HepG2 (cell line): ENCODE measurements around the gene BCL2L2. TPM values are rescaled to one million over a fixed set of nuclear protein-coding genes. Genes with fewer than 3 reads are reported as not detected.
A peak's percentile ranks its signal among the peaks of the same experiment; 100 is the strongest.

Experiments used
- ATAC-seq: fragments of 200-7000 bp; cut with Tn5 transposase; 3 replicates; pipeline ENCODE4 v1.9.1; 2020; ENCODE audit warnings: mild to moderate bottlenecking, moderate library complexity
- BruUV-seq: library from RNA; stranded (reverse); fragments of 400-500 nt; replicated peaks from 2 replicates; lab custom pipeline; 2021; lab: Mats Ljungman, UMichigan
- CTCF ChIA-PET: fragments of 300-600 bp; formaldehyde crosslinking; extraction: SDS; loops from one replicate; lab custom pipeline; 2021; ENCODE audit warnings: low total read pairs, inconsistent platforms, low intra/inter-chr PET ratio; lab: Yijun Ruan, JAX
- POLR2A ChIA-PET: fragments of 350-600 bp; sonication (Branson Sonifier 250); formaldehyde crosslinking; loops from one replicate; lab custom pipeline; 2020; ENCODE audit warnings: antibody characterized with exemption, inconsistent platforms; lab: Yijun Ruan, JAX
- DNase-seq: peaks from one replicate; pipeline ENCODE4 v3.0.0-alpha.2; 2015; ENCODE audit warnings: low spot score
- FAIRE-seq: peaks from 3 replicates; lab custom pipeline; 2011; peaks lifted over from hg19 to GRCh38; lab: Jason Lieb, UNC
- H2AFZ ChIP-seq: one replicate; pipeline ENCODE4 v1.6.1; 2011; ENCODE audit warnings: low read length, inconsistent platforms
- H3K27ac ChIP-seq: fragments of 300-600 bp; 3 replicates; pipeline ENCODE4 v1.8.0; 2011; ENCODE audit warnings: mixed run types, mild to moderate bottlenecking, mixed read lengths, low read length, inconsistent platforms; ENCODE audit not compliant: insufficient read depth; ENCODE audit errors: extremely low read length
- H3K27me3 ChIP-seq, 2 experiments: fragments of 200-600 bp in 1 of 2; 2 replicates in 1 of 2; 3 replicates in 1 of 2; pipeline versions ENCODE4 v1.6.0 to v1.8.0; 2011; ENCODE audit warnings: low read length in 2 of 2, mild to moderate bottlenecking in 2 of 2, moderate library complexity in 2 of 2, inconsistent platforms in 1 of 2; ENCODE audit not compliant: insufficient read depth in 2 of 2, control insufficient read depth in 1 of 2
- H3K36me3 ChIP-seq, 2 experiments: fragments of 200-600 bp in 1 of 2; replicated peaks in 1 of 2; 2 replicates in 1 of 2; 3 replicates in 1 of 2; pipeline versions ENCODE4 v1.5.1 to v1.8.0; 2011; ENCODE audit warnings: low read length in 2 of 2, inconsistent platforms in 1 of 2; ENCODE audit not compliant: insufficient read depth in 2 of 2, control insufficient read depth in 1 of 2
- H3K4me1 ChIP-seq: 2 replicates; pipeline ENCODE4 v1.5.1; 2012; ENCODE audit warnings: low read length, inconsistent platforms; ENCODE audit not compliant: insufficient read depth
- H3K4me2 ChIP-seq: 2 replicates; pipeline ENCODE4 v1.6.0; 2011; ENCODE audit warnings: low read depth, low read length, inconsistent platforms
- H3K4me3 ChIP-seq, 3 experiments: fragments of 200-600 bp in 1 of 3; sonication (generic), shearing (Covaris generic) in 1 of 3; replicated peaks in 1 of 3; 2 replicates each; pipeline ENCODE4 v1.5.1; 2011 to 2016; ENCODE audit warnings: low read length in 3 of 3, inconsistent platforms in 2 of 3, low read depth in 2 of 3, mild to moderate bottlenecking in 2 of 3, control low read depth in 1 of 3, mixed read lengths in 1 of 3; ENCODE audit not compliant: insufficient read depth in 1 of 3
- H3K79me2 ChIP-seq: one replicate; pipeline ENCODE4 v1.6.1; 2011; ENCODE audit warnings: low read length, inconsistent platforms; ENCODE audit not compliant: insufficient read depth
- H3K9ac ChIP-seq: 2 replicates; pipeline ENCODE4 v1.6.0; 2011; ENCODE audit warnings: mild to moderate bottlenecking, low read depth, low read length, inconsistent platforms; ENCODE audit not compliant: insufficient read depth
- H3K9me3 ChIP-seq: 2 replicates; pipeline ENCODE4 v1.5.1; 2012; ENCODE audit warnings: mild to moderate bottlenecking, low read length
- H4K20me1 ChIP-seq: 2 replicates; pipeline ENCODE4 v1.6.0; 2011; ENCODE audit warnings: inconsistent platforms, mild to moderate bottlenecking, low read length, moderate library complexity; ENCODE audit not compliant: insufficient read depth
- AGO1 ChIP-seq: fragments of 200-400 bp; formaldehyde crosslinking; IDR thresholded peaks from 2 replicates; pipeline ENCODE4 v1.6.1; 2017; ENCODE audit warnings: mild to moderate bottlenecking, low read depth, low read length, moderate library complexity; ENCODE audit not compliant: poor library complexity, severe bottlenecking
- GLI4 ChIP-seq: sonication (generic); formaldehyde crosslinking; IDR thresholded peaks from 2 replicates; pipeline ENCODE4 v1.5.1; 2020; ENCODE audit warnings: missing genetic modification reagents, mild to moderate bottlenecking, moderate library complexity, borderline replicate concordance
- MAZ ChIP-seq, 2 experiments: sonication (generic) in 1 of 2; formaldehyde crosslinking in 1 of 2; IDR thresholded peaks; 2 replicates each; pipeline versions ENCODE4 v1.5.0 to v1.6.1; 2012 to 2020; ENCODE audit warnings: low read depth in 2 of 2, mild to moderate bottlenecking in 2 of 2, borderline replicate concordance in 1 of 2, improper control_type of control experiment in 1 of 2, low read length in 1 of 2, missing genetic modification reagents in 1 of 2, moderate library complexity in 1 of 2
- MBD4 ChIP-seq: IDR thresholded peaks from 2 replicates; pipeline ENCODE4 v1.6.1; 2012; ENCODE audit warnings: low read length, inconsistent platforms, borderline replicate concordance
- MTA3 ChIP-seq: sonication (generic); formaldehyde crosslinking; IDR thresholded peaks from 2 replicates; pipeline ENCODE4 v1.4.0; 2020; ENCODE audit warnings: missing genetic modification reagents
- NBN ChIP-seq: fragments of 450-650 bp; conservative IDR thresholded peaks from 2 replicates; pipeline ENCODE4 v1.6.1; 2017
- NKX3-1 ChIP-seq: sonication (generic); formaldehyde crosslinking; IDR thresholded peaks from 2 replicates; pipeline ENCODE4 v1.5.0; 2020; ENCODE audit warnings: missing genetic modification reagents
- NR3C1 ChIP-seq: sonication (generic); formaldehyde crosslinking; IDR thresholded peaks from 2 replicates; pipeline ENCODE4 v1.4.0; 2020; ENCODE audit warnings: missing genetic modification reagents
- SOX6 ChIP-seq, 2 experiments: fragments of 450-650 bp in 1 of 2; sonication (generic) in 1 of 2; formaldehyde crosslinking in 1 of 2; IDR thresholded peaks; 2 replicates each; pipeline versions ENCODE4 v1.4.0 to v1.6.1; 2017 to 2020; ENCODE audit warnings: antibody characterized with exemption in 1 of 2, mild to moderate bottlenecking in 1 of 2, missing genetic modification reagents in 1 of 2
- SSRP1 ChIP-seq: IDR thresholded peaks from 2 replicates; pipeline ENCODE4 v1.6.1; 2016; ENCODE audit warnings: control low read depth
- TMF1 ChIP-seq: sonication (generic); formaldehyde crosslinking; IDR thresholded peaks from 2 replicates; pipeline ENCODE4 v1.8.1; 2022; ENCODE audit warnings: low read depth, missing genetic modification reagents
- ZIK1 ChIP-seq: sonication (generic); formaldehyde crosslinking; IDR thresholded peaks from 2 replicates; pipeline ENCODE4 v1.5.0; 2020; ENCODE audit warnings: mild to moderate bottlenecking, low read depth, missing genetic modification reagents, borderline replicate concordance
- ZNF251 ChIP-seq: sonication (generic); formaldehyde crosslinking; IDR thresholded peaks from 2 replicates; pipeline ENCODE4 v1.9.0; 2021; ENCODE audit warnings: mild to moderate bottlenecking, missing genetic modification reagents
- ZNF34 ChIP-seq: sonication (generic); formaldehyde crosslinking; IDR thresholded peaks from 2 replicates; pipeline ENCODE4 v1.4.0; 2020; ENCODE audit warnings: mild to moderate bottlenecking, missing genetic modification reagents, borderline replicate concordance
- ZNF776 ChIP-seq: sonication (generic); formaldehyde crosslinking; IDR thresholded peaks from 2 replicates; pipeline ENCODE4 v1.4.0; 2020; ENCODE audit warnings: mild to moderate bottlenecking, missing genetic modification reagents
- WGBS: methylation state at CpG from one replicate; pipeline ENCODE4 v1.1.6; 2017; ENCODE audit warnings: low lambda C conversion rate; 5-methylcytosine and 5-hydroxymethylcytosine counted together
- in situ Hi-C: cut with HindIII; loops from 2 replicates; pipeline ENCODE4 v1.10.0; 2017; ENCODE audit warnings: low pct_unique_long_range_greater_than_20kb; ENCODE audit not compliant: extremely low pct_ligation_motif_present
- intact Hi-C: fragments of 100-400 bp; cut with micrococcal nuclease; formaldehyde crosslinking; loops from one replicate; pipeline ENCODE4 v1.10.0; 2022; ENCODE audit not compliant: unreplicated experiment
- polyA plus RNA-seq, 8 experiments: library from polyadenylated mRNA; depleted of rRNA in 3 of 8; stranded (reverse) in 7 of 8; unstranded in 1 of 8; fragments of >200 nt; fragmentation: Illumina TruSeq in 4 of 8; extraction: Trizol in 4 of 8; gene quantifications; 2 replicates each; pipeline versions ENCODE4 v1.2.1 to v1.2.3, GENCODE V29; 2011 to 2016; ENCODE audit warnings: low read depth in 4 of 8, missing spikeins in 1 of 8, mixed read lengths in 1 of 8; ENCODE audit not compliant: insufficient read depth in 1 of 8
- total RNA-seq, 5 experiments: library from RNA; depleted of rRNA; stranded (reverse); fragments of >200 nt; fragmentation: Illumina TruSeq; extraction: Trizol; gene quantifications; 2 replicates each; pipeline ENCODE4 v1.2.3, GENCODE V29; 2016; ENCODE audit warnings: low read depth in 1 of 5
- TF ChIP-seq, protein P1 (sequence below): sonication (generic); formaldehyde crosslinking; IDR thresholded peaks from 2 replicates; pipeline ENCODE4 v1.4.0; 2020; ENCODE audit warnings: missing genetic modification reagents, borderline replicate concordance
- TF ChIP-seq, protein P2 (sequence below): sonication (generic); formaldehyde crosslinking; conservative IDR thresholded peaks from 2 replicates; pipeline ENCODE4 v1.4.0; 2020; ENCODE audit warnings: missing genetic modification reagents
- TF ChIP-seq, protein P3 (sequence below): sonication (generic); formaldehyde crosslinking; IDR thresholded peaks from 2 replicates; pipeline ENCODE4 v1.4.0; 2020; ENCODE audit warnings: missing genetic modification reagents

BCL2L2 gene
- total and polyA plus RNA-seq, 2 of the 13 experiments (the other 11 are each of a cell fraction or from before 2014, with no cell fraction given), result 28.1 to 49.8 TPM

DNA sequence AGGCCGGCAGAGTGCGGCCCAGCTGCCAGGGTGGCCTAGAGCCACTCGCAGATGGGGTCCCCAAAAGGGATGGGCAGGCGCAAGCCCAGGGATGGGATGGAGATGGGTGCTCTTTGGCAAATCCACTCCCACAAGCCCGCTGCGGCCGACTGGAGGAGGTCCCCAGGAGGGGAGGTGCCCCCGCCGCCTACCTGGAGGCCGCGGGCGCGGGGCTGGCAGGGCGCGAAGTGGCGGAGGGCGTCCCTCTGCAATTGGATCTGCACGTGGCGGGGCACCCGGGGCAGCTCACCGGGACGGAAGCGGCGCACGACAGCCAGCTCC, 4.7 kb upstream of the BCL2L2 start:
- H3K4me2 ChIP-seq, result peak overlapping the region; percentile 96
- in situ Hi-C loops (loop anchor here (25.0 kb wide), 1 partner anchor 835 kb away; the partner anchor contains the start of genes EMC9, FITM1, PSME1 and PSME2), intact Hi-C loops (loop anchor here (1.0 to 10.0 kb wide), 5 partner anchors 16 to 993 kb away; partner anchors contain the start of genes AJUBA, DCAF11, DHRS1 and HOMEZ)
- H3K27me3 ChIP-seq, result no peaks in the 10 kb centered on the region; a peak in 1 of 5 replicates
- peaks cover 6% of the 10 kb centered on the region for H3K79me2 ChIP-seq
- H3K4me1 ChIP-seq, result peaks cover 57% of the 10 kb centered on the region
- no peak for DNase-seq
- peak overlapping the region; percentile 82 for H3K9ac ChIP-seq
- peaks cover 3% of the 10 kb centered on the region in 2 experiments; a peak in 1 of 5 replicates for H3K36me3 ChIP-seq
- peak overlapping the region; percentile 91 for H3K27ac ChIP-seq
- ChIA-PET CTCF (interaction anchor here (1.4 to 2.3 kb wide), 2 partner anchors 20 to 37 kb away, joined by 7 to 12 read pairs; partner anchors contain the start of gene PABPN1), POLR2A (interaction anchor here (0.5 to 18.7 kb wide), 35 partner anchors 9 to 1791 kb away, joined by 3 to 1053 read pairs (median 5); partner anchors contain the start of genes ACIN1, AJUBA, AP1G2 and C14orf119)
- peak overlapping the region; percentile 61 to 88 (median 67) for H3K4me3 ChIP-seq
- H3K9me3 ChIP-seq, result no peaks in the 10 kb centered on the region
- no peak overlapping the region for H2AFZ ChIP-seq
- TSS peak; percentile 32 for BruUV-seq
- 2% methylated on average over 20 of the region's 25 CpGs for WGBS
- no peak for FAIRE-seq
- ATAC-seq, result peak; percentile 34
- H4K20me1 ChIP-seq, result no peaks in the 10 kb centered on the region
- TF ChIP-seq SOX6 (IDR thresholded peaks at IDR 0.05), result no peak
- TF ChIP-seq SOX6 (CRISPR knock-in tag; IDR thresholded peaks at IDR 0.05), result peak; percentile 66
- no peak for TF ChIP-seq MBD4
- TF ChIP-seq AGO1, result no peak
- no peak for TF ChIP-seq NBN
- TF ChIP-seq NR3C1 (CRISPR knock-in tag), result peak; percentile 60; the same call in 1 of the 2 replicates
- TF ChIP-seq MAZ (IDR thresholded peaks at IDR 0.05; ENCODE audit: borderline replicate concordance, low read depth, low read length), result no peak; the same call in 1 of the 2 replicates
- peak; percentile 18; the same call in 1 of the 2 replicates for TF ChIP-seq MAZ (CRISPR knock-in tag; IDR thresholded peaks at IDR 0.05; ENCODE audit: low read depth)
- peak; percentile 93; the same call in 1 of the 2 replicates for TF ChIP-seq ZNF34 (CRISPR knock-in tag)
- TF ChIP-seq NKX3-1, result peak; percentile 95
- peak; percentile 92 for TF ChIP-seq ZNF776
- peak; percentile 100 for TF ChIP-seq GLI4
- TF ChIP-seq, protein P1, sequence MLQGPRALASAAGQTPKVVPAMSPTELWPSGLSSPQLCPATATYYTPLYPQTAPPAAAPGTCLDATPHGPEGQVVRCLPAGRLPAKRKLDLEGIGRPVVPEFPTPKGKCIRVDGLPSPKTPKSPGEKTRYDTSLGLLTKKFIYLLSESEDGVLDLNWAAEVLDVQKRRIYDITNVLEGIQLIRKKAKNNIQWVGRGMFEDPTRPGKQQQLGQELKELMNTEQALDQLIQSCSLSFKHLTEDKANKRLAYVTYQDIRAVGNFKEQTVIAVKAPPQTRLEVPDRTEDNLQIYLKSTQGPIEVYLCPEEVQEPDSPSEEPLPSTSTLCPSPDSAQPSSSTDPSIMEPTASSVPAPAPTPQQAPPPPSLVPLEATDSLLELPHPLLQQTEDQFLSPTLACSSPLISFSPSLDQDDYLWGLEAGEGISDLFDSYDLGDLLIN, result peak; percentile 49; the same call in 1 of the 2 replicates
- peak; percentile 71; the same call in 1 of the 2 replicates for TF ChIP-seq TMF1
- TF ChIP-seq, protein P2, sequence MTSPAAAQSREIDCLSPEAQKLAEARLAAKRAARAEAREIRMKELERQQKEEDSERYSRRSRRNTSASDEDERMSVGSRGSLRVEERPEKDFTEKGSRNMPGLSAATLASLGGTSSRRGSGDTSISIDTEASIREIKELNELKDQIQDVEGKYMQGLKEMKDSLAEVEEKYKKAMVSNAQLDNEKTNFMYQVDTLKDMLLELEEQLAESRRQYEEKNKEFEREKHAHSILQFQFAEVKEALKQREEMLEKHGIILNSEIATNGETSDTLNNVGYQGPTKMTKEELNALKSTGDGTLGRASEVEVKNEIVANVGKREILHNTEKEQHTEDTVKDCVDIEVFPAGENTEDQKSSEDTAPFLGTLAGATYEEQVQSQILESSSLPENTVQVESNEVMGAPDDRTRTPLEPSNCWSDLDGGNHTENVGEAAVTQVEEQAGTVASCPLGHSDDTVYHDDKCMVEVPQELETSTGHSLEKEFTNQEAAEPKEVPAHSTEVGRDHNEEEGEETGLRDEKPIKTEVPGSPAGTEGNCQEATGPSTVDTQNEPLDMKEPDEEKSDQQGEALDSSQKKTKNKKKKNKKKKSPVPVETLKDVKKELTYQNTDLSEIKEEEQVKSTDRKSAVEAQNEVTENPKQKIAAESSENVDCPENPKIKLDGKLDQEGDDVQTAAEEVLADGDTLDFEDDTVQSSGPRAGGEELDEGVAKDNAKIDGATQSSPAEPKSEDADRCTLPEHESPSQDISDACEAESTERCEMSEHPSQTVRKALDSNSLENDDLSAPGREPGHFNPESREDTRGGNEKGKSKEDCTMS (CRISPR knock-in tag), result peak; percentile 76
- peak; percentile 85 for TF ChIP-seq ZIK1 (CRISPR knock-in tag)
- TF ChIP-seq ZNF251 (CRISPR knock-in tag), result 0 out of 2 replicates have a peak, but pooled peaks have one; percentile 76
- 0 out of 2 replicates have a peak, but pooled peaks have one; percentile 71 for TF ChIP-seq MTA3 (CRISPR knock-in tag)
- TF ChIP-seq, protein P3, sequence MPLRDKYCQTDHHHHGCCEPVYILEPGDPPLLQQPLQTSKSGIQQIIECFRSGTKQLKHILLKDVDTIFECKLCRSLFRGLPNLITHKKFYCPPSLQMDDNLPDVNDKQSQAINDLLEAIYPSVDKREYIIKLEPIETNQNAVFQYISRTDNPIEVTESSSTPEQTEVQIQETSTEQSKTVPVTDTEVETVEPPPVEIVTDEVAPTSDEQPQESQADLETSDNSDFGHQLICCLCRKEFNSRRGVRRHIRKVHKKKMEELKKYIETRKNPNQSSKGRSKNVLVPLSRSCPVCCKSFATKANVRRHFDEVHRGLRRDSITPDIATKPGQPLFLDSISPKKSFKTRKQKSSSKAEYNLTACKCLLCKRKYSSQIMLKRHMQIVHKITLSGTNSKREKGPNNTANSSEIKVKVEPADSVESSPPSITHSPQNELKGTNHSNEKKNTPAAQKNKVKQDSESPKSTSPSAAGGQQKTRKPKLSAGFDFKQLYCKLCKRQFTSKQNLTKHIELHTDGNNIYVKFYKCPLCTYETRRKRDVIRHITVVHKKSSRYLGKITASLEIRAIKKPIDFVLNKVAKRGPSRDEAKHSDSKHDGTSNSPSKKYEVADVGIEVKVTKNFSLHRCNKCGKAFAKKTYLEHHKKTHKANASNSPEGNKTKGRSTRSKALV (CRISPR knock-in tag), result no peak; the same call in none of the 2 replicates
- TF ChIP-seq SSRP1 (CRISPR knock-in tag), result no peak
